ENCODE data around the gene ADGRL4. TPM values are rescaled to one million over a fixed set of nuclear protein-coding genes. Genes with fewer than 3 reads are reported as not detected.

Gene ADGRL4
- total RNA-seq, 1 donor from 2014 or later, result 0.07 TPM

GRCh38 chr1:78918157-78918556 lies 88.4 kb downstream of the ADGRL4 start:
- H3K27ac ChIP-seq, result no peak overlapping the region
- no peaks in the 10 kb centered on the region for H3K4me1 Mint-ChIP-seq
- TF ChIP-seq EZH2 (IDR thresholded peaks at IDR 0.05) (no peak), CTCF (IDR thresholded peaks at IDR 0.05) (no peak), EZH2phosphoT487 (IDR thresholded peaks at IDR 0.05) (no peak)
- no peaks in the 10 kb centered on the region for H3K79me2 ChIP-seq (ENCODE audit: low read depth)
- H3K9me3 ChIP-seq (ENCODE audit: low read depth), result no peaks in the 10 kb centered on the region
- no peaks in the 10 kb centered on the region for H3K9me3 Mint-ChIP-seq
- no peaks in the 10 kb centered on the region for H3K27me3 ChIP-seq
- no peaks in the 10 kb centered on the region for H4K20me1 ChIP-seq (ENCODE audit: low read depth)
- no peaks in the 10 kb centered on the region for H3K36me3 Mint-ChIP-seq
- no peak overlapping the region for H3K4me3 Mint-ChIP-seq
- H3K36me3 ChIP-seq, result no peaks in the 10 kb centered on the region
- no peaks in the 10 kb centered on the region for H3K4me1 ChIP-seq
- no peaks in the 10 kb centered on the region for H3K27me3 Mint-ChIP-seq (ENCODE audit: insufficient read depth, low read depth)
- DNase-seq (ENCODE audit: low spot score), result no peak
- no peak overlapping the region for H2AFZ ChIP-seq (replicated peaks)
- no peak overlapping the region for H3K4me2 ChIP-seq
- no peak overlapping the region for H3K9ac ChIP-seq
- H3K27ac Mint-ChIP-seq, result no peak overlapping the region
- no peaks in the 10 kb centered on the region for H3F3A ChIP-seq (ENCODE audit: low read depth)
- H3K4me3 ChIP-seq, result no peak overlapping the region

DNA sequence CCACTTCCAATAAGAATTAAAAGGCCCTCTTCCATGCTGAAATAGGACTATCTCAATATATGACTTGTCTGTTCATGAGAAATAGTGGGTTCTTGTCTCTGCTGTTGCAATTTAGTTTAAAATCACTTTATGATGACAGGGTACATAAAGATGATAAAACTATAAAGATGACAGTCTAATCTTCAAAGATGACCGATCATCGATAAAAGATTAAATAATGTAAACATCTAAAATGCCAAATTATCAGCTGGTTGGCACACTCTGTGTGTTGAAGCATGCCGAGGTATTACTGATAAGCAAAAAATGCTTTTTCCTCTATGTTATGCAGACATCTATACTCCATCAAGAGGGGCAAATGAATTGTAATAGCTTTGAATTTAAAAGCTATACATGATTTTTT lies 89.5 kb downstream of the ADGRL4 start:
- no peak for DNase-seq (ENCODE audit: low spot score)
- H3K27ac ChIP-seq, result no peak overlapping the region
- H3K79me2 ChIP-seq (ENCODE audit: low read depth), result no peaks in the 10 kb centered on the region
- no peaks in the 10 kb centered on the region for H3K27me3 Mint-ChIP-seq (ENCODE audit: insufficient read depth, low read depth)
- no peaks in the 10 kb centered on the region for H3K36me3 ChIP-seq
- no peaks in the 10 kb centered on the region for H3K4me1 ChIP-seq
- no peaks in the 10 kb centered on the region for H3K9me3 Mint-ChIP-seq
- no peak overlapping the region for H3K4me3 ChIP-seq
- no peaks in the 10 kb centered on the region for H3K4me1 Mint-ChIP-seq
- H3K36me3 Mint-ChIP-seq, result no peaks in the 10 kb centered on the region
- H3K4me3 Mint-ChIP-seq, result no peak overlapping the region
- H3F3A ChIP-seq (ENCODE audit: low read depth), result no peaks in the 10 kb centered on the region
- no peak overlapping the region for H3K9ac ChIP-seq
- H3K27me3 ChIP-seq, result no peaks in the 10 kb centered on the region
- H3K9me3 ChIP-seq (ENCODE audit: low read depth), result no peaks in the 10 kb centered on the region
- H4K20me1 ChIP-seq (ENCODE audit: low read depth), result no peaks in the 10 kb centered on the region
- TF ChIP-seq EZH2phosphoT487 (IDR thresholded peaks at IDR 0.05) (no peak), EZH2 (IDR thresholded peaks at IDR 0.05) (no peak), CTCF (IDR thresholded peaks at IDR 0.05) (no peak)
- H2AFZ ChIP-seq (replicated peaks), result no peak overlapping the region
- no peak overlapping the region for H3K27ac Mint-ChIP-seq
- H3K4me2 ChIP-seq, result no peak overlapping the region

- H3F3A ChIP-seq (ENCODE audit: low read depth), result no peaks in the 10 kb centered on the region
- no peak for TF ChIP-seq EZH2 (IDR thresholded peaks at IDR 0.05)
- TF ChIP-seq CTCF (IDR thresholded peaks at IDR 0.05), result no peak
- TF ChIP-seq EZH2phosphoT487 (IDR thresholded peaks at IDR 0.05), result no peak
- Mint-ChIP-seq H3K27ac (no peak overlapping the region), H3K4me1 (no peaks in the 10 kb centered on the region), H3K36me3 (no peaks in the 10 kb centered on the region), H3K27me3 (ENCODE audit: insufficient read depth, low read depth) (no peaks in the 10 kb centered on the region), H3K4me3 (no peak overlapping the region), H3K9me3 (no peaks in the 10 kb centered on the region)
- H3K79me2 ChIP-seq (ENCODE audit: low read depth), result no peaks in the 10 kb centered on the region
- H3K4me3 ChIP-seq, result no peak overlapping the region
- DNase-seq (ENCODE audit: low spot score), result no peak
- no peak overlapping the region for H3K4me2 ChIP-seq
- H3K36me3 ChIP-seq, result no peaks in the 10 kb centered on the region
- H3K4me1 ChIP-seq, result no peaks in the 10 kb centered on the region
- H2AFZ ChIP-seq (replicated peaks), result no peak overlapping the region
- no peaks in the 10 kb centered on the region for H3K9me3 ChIP-seq (ENCODE audit: low read depth)
- H4K20me1 ChIP-seq (ENCODE audit: low read depth), result no peaks in the 10 kb centered on the region
- no peaks in the 10 kb centered on the region for H3K27me3 ChIP-seq
- H3K27ac ChIP-seq, result no peak overlapping the region
- H3K9ac ChIP-seq, result no peak overlapping the region
Observed at GRCh38 chr1:78913950-78914349, 92.6 kb downstream of the ADGRL4 start.

All from neural progenitor cell (in vitro differentiated cells).